ENCODE data around the gene ADRM1.

The ADRM1 gene

DNA sequence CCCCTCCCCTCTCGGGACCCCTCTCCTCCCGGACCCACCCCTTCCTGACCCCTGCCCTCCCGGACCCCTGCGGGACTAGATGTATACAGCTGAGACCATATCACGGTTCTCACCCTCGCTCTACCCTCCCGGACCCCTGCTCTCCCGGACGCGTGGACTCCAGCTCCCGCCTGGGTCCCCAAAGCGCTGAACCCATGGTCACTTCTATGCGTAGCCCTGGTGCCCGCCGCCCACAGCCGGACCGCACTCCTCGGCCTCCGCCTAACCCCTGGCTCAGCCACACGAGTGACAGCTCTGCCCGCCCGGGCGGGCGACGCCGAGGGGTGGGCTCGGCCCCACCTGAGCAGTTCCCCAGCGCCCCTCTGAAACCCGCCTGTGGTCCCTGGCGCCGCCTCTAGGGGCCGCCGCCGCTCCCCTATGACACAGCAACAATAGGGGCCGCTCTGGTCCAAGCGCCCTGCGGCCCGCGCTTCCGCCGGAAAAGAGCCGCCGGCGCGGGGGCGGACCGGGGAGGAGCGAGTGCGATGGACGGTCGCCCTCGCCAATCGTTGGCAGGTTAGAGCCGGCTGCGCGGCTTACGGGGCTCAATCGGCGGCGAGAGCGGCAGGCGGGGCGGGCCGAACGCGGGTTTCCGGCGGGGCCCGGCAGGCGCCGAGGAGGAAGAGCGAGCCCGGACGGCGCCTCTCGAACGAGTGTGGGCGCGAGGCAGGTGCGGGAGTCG, at the start of gene ADRM1:
Gene ADRM1 (plus strand): TSS at position 657 of the 721 bp plus-strand sequence. CDS start 572 bp downstream, outside the sequence.
- peak; percentile 96 for DNase-seq

- DNase-seq = no peak
These were observed 49.4 kb upstream of the ADRM1 start for GRCh38 chr20:62253398-62253797.

GRCh38 chr20:62254021-62254724, 48.6 kb upstream of the ADRM1 start:
- DNase-seq = no peak

DNA sequence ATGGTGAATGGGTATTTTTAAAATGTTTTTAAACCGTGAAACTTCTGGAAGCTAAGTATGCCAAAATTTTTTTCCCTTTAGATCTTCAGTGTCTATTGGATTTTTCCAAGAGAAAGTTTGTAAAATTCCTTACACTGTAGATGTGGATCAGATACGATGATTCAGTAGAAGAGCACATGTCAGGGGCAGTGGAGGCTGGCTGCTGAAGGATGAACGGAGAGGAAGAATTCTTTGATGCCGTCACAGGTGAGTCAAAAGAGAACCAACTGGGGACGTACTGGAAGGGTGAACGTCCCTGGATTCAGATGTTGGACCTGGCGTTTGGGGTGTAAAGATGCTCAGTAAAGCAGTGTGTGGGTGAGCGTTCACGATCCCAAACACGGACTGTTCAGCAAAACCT, 46.8 kb upstream of the ADRM1 start:
- DNase-seq = no peak

DNA sequence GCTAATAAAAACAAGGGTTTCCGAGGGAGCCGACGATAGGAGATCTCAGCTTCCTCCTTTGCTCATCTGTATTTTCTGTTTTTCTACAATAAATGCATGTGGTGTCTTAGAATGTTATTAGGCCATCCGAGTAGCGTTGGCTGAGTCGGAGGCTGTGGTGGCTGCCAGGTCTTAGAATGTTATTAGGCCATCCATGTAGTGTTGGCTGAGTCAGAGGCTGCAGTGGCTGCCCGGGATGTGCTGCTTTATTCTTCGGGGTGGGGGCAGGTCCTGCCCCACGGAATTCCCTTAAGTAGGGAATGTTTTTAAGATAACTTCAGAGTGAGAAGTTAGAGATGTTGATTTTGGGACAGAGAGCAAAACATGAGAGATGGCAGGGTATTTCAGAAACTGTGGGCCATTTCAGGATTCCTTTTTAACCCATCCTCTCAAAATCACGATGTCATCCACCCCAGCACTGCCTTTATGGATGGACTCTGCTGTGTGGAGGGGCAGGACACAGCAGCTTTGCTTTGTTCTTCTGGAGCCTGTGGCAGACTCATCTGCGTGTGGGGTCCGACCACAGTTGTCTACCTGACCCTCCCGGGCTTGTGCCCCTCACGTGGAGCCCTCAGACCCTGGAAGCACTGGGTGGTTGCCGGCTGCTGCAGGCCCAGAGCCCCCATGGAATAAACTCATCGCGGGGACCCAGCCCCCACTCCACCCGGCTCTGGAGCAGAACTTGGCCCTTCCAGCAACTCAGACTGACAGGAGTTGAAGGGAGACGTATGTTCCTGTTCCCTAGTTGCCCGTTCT, 44.1 kb upstream of the ADRM1 start:
- DNase-seq = no peak

- DNase-seq = no peak
These were observed 43.6 kb upstream of the ADRM1 start for GRCh38 chr20:62259294-62259565.

GRCh38 chr20:62262064-62262463, 40.7 kb upstream of the ADRM1 start:
- no peak for DNase-seq

GRCh38 chr20:62263396-62263795, 39.4 kb upstream of the ADRM1 start:
- DNase-seq = no peak

- no peak for DNase-seq
These were observed 37.4 kb upstream of the ADRM1 start for GRCh38 chr20:62265365-62265764.

DNA sequence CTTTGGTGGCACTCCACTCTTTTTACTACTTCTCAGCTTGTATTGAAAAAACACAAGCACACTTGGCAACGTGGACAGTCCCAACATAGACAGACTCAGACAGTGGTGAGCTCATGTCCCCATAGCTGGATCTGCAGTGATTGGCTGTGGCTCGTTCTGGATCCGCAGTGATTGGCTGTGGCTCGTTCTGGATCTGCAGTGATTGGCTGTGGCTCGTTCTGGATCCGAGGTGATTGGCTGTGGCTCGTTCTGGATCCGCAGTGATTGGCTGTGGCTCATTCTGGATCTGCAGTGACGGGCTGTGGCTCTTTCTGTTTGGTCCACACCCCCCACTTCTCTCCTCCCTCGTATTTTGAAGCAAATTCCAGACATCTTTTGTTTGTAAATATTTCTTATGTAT, 36.5 kb upstream of the ADRM1 start:
- no peak for DNase-seq

DNA sequence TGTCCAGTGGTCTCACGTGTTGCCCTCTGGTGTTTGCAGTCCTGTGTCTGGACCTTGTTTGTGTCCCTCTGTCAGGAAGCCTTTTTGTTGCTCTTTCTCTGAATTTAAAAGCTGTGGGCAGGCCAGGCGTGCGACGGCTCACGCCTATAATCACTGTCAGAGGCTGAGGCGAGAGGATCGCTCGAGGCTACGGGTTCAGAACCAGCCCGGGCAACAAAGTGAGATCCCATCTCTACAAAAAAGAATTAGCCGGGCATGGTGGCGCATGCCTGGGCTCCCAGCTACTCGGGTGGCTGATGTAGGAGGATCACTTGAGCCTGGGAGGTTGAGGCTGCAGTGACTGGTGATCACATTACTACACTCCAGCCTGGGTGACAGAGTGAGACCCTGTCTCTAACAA, 35.9 kb upstream of the ADRM1 start:
- no peak for DNase-seq

- DNase-seq = no peak
These were observed 35.3 kb upstream of the ADRM1 start for GRCh38 chr20:62267543-62267942.

DNA sequence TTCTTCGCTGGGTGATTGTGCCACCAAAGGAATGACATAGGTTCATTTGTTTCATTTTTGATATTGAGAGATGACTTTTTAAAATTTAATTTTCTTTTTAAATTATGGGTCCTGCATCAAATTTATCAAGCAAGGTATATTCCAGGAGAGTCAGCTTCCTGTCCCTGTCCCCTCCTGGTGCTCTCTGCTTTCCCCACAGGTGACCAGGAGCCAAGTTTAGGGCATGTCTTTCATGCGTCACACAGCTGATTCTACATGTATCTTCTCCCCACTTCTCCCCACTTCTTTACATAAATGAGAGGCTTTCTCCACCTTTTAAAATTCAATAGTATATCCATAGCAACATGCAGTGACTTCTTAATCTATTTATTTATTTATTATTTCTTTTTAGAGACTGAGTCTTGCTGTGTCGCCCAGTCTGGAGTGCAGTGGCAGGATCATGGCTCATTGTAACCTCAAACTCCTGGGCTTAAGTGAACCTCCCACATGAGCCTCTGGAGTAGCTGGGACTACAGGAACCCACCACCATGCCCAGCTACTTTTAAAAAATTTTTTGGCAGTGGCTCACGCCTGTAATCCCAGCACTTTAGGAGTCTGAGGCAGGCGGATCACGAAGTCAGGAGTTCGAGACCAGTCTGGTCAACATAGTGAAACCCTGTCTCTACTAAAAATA, 34.4 kb upstream of the ADRM1 start:
- DNase-seq = no peak

- DNase-seq = no peak
These were observed 33.4 kb upstream of the ADRM1 start for GRCh38 chr20:62269378-62269777.

DNA sequence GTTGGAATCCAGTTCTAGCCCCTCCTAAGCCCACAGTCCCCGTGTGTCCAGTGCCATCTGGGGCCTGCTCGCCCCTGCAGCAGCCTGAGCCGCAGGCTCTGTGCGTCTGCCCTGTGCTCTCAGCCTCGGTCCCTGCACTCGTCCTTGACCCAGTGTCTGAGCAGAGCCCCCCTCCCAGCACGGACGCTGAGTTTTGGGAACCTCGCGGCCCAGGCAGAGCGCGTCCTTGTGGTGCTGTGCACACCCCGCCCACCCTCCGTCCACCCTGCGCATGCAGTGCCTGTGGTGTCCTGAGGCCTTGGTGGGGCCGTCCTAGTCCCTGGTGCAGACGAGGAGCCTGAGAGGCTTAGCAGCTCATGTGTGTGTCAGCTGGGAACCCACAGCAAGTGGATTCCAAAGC, 32.9 kb upstream of the ADRM1 start:
- no peak for DNase-seq

DNA sequence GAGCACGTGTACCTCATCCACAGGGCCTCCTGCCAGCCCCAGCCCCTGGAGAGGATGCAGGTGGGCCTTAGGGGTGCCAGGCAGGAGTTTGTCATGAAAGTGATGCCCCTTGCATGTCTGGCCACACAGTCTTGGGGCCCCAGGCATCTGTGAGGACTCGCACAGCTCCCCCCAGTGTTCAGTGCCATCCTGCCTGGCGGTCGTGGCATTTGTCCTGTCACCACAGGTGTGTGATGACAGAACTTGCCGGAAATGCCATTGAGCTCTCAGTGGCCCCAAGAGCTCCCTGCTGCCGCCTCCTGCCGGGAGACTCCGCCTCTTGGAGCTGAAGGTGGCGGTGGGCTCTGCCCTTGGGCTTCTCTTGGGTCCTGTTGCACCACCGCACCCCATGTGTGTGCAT, 30.6 kb upstream of the ADRM1 start:
- no peak for DNase-seq

- DNase-seq = no peak
These were observed 29.4 kb upstream of the ADRM1 start for GRCh38 chr20:62273416-62273815.

DNA sequence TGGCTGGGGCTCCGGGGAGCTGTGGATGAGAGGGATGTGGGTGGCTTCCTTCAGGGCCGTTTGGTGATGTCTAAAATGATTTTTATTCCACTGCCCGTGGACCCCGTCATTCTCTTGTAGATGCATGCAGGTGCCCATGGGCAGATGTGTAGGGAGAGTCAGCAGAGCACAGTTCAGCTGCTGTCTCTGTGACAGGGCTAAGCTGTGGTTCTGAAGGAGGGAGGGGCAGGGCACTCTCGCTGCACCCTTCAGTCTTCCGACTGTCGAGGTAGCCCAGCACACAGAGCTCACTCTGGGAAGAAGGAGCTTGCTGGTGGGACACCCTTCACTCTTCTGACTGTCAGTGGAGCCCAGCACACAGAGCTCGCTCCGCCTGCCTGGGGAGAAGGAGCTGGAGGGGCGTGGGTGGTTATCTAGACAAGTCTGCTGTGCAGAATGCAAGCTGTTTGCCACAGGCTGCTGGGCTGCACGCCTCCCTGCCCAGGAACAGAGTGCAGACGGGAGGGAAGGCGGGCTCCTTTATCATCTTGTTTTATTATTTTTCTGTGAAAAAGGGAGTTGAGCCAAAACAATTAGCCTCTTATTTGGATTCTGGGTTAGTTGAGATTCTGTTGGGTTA, 28.4 kb upstream of the ADRM1 start:
- DNase-seq = no peak

DNA sequence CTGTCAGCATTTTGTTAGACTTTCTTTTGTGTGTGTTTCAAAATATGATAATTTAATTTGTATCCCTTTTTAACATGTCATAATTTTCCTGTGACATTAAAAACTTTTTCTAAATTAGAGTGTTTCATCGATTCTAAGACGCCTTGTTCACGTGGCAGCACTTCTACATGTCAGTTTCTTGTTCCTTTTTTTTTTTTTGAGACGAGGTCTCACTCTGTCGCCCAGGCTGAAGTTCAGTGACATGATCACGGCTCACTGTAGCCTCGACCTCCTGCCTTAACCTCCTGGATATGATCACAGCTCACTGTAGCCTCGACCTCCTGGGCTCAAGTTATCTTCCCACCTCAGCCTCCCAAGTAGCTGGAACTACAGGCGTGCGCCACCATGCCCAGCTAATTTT, 27.6 kb upstream of the ADRM1 start:
- no peak for DNase-seq

DNA sequence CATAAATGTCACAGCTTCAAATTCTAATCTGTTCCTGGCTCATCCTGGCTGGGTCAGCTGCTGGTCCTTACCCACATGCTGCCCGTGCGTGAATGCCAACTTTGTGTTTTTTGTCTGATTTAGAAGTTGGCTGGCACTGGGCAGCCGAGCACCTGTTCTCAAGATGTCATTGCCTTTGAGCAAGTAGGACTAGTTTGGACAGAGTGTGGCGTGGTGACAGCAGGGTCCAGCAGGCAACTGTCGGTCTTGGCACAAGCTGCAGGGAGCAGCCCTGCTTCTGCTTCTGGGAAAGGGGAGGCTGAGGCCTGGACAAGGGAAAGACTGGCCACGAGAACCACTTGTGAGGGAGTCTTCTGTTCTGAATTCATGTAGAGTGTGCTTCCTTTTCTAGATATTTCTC, 26.4 kb upstream of the ADRM1 start:
- no peak for DNase-seq

DNA sequence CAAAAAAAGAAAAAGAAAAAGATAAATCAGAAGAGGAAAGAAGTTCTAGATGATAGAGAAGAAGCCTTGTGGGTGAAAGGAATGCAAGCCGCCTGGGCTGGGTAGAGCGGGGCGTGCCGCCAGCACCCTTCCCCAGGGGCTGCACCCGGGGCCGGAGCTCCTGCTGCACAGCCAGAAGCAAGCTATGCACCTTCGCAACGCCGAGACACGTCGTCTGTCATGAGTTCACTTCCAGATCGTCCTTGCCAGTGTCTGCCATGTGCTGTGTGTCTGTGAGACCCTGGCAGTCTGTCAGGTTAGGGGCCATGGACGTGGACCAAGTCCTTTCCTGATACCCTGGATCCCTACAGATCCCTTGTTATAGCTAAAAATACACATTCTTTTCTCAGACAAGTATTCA, 25.5 kb upstream of the ADRM1 start:
- DNase-seq = no peak

DNA sequence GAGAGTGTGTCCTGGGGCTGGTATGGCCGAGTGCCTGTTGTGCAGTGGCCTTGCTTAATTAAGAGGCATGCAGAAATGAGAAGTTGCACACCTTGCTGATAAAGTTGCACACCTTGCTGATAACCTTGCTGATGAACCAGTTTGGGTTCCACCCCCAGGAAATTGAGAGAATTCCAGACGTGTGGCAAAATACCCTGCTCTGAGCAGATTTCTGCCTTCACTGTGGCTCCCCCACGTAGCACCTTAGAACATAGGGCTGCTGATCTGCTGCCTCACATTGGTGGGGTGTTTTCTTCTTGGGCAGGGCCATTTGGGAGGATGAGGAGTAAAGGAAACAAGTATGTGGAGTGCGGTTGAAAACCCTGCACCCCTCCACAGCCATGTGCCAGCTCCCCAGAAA, 22.5 kb upstream of the ADRM1 start:
- DNase-seq = no peak

Data from stimulated activated naive CD4-positive, alpha-beta T cell treated with Interleukin-2 at 50 U/mL for 16 hours (primary cell).